CD8-positive, alpha-beta memory T cell (primary cell): ENCODE data around the gene NEK10. TPM values are rescaled to one million over a fixed set of nuclear protein-coding genes. Genes with fewer than 3 reads are reported as not detected.
"Not testable (repeated sequence)": the region's sequence is repeated elsewhere in the genome, so short reads cannot be mapped to it uniquely, and the experiment has no call there.

Source experiments
- CTCF ChIA-PET: fragments of 350-600 bp; sonication (Branson Sonifier 250); formaldehyde crosslinking; loops from one replicate; lab custom pipeline; 2021; ENCODE audit warnings: antibody characterized with exemption; lab: Charles Lee
- POLR2A ChIA-PET: fragments of 350-600 bp; sonication (Branson Sonifier 250); formaldehyde crosslinking; loops from one replicate; lab custom pipeline; 2021; ENCODE audit warnings: antibody characterized with exemption; lab: Charles Lee
- DNase-seq, 5 donors: peaks; one replicate each; pipeline versions ENCODE4 v3.0.0 to v3.0.0-alpha.2; 2020 to 2022; ENCODE audit warnings: mixed read lengths in 1 of 5
- H3K27ac ChIP-seq: one replicate; pipeline ENCODE4 v1.7.0; 2013; ENCODE audit warnings: low read depth, mild to moderate bottlenecking, low read length, moderate library complexity
- H3K27me3 ChIP-seq: 2 replicates; pipeline ENCODE4 v1.7.0; 2013; ENCODE audit warnings: low read length, mild to moderate bottlenecking; ENCODE audit not compliant: insufficient read depth, poor library complexity, severe bottlenecking
- H3K36me3 ChIP-seq: 2 replicates; pipeline ENCODE4 v1.7.0; 2013; ENCODE audit warnings: mild to moderate bottlenecking, low read length, moderate library complexity; ENCODE audit not compliant: insufficient read depth
- H3K4me1 ChIP-seq: 2 replicates; pipeline ENCODE4 v1.7.0; 2013; ENCODE audit warnings: mild to moderate bottlenecking, low read length, moderate library complexity; ENCODE audit not compliant: insufficient read depth
- H3K4me3 ChIP-seq: 2 replicates; pipeline ENCODE4 v1.7.0; 2013; ENCODE audit warnings: mild to moderate bottlenecking, low read length
- H3K9me3 ChIP-seq: 2 replicates; pipeline ENCODE4 v1.7.0; 2013; ENCODE audit warnings: mild to moderate bottlenecking, low read length
- H3K27ac Mint-ChIP-seq, 8 donors: one replicate each; pipeline ENCODE4 v1.8.0; 2020 to 2021; ENCODE audit warnings: mixed read lengths in 8 of 8, mild to moderate bottlenecking in 6 of 8, inconsistent platforms in 3 of 8, moderate library complexity in 3 of 8
- H3K27me3 Mint-ChIP-seq, 2 donors: one replicate each; pipeline ENCODE4 v1.8.0; 2020 to 2021; ENCODE audit warnings: mixed read lengths in 2 of 2, mild to moderate bottlenecking in 1 of 2, moderate library complexity in 1 of 2
- H3K36me3 Mint-ChIP-seq, 3 donors: one replicate each; pipeline ENCODE4 v1.8.0; 2020 to 2021; ENCODE audit warnings: mixed read lengths in 3 of 3, inconsistent platforms in 1 of 3, mild to moderate bottlenecking in 1 of 3
- H3K4me1 Mint-ChIP-seq, 3 donors: one replicate each; pipeline ENCODE4 v1.8.0; 2020 to 2021; ENCODE audit warnings: mixed read lengths in 3 of 3, inconsistent platforms in 1 of 3, mild to moderate bottlenecking in 1 of 3
- H3K4me3 Mint-ChIP-seq, 7 donors: one replicate each; pipeline ENCODE4 v1.8.0; 2020 to 2021; ENCODE audit warnings: mixed read lengths in 7 of 7, mild to moderate bottlenecking in 6 of 7, moderate library complexity in 4 of 7, inconsistent platforms in 2 of 7
- H3K9me3 Mint-ChIP-seq, 5 donors: one replicate each; pipeline ENCODE4 v1.8.0; 2020 to 2022; ENCODE audit warnings: mixed read lengths in 5 of 5, mild to moderate bottlenecking in 3 of 5, moderate library complexity in 2 of 5, inconsistent platforms in 1 of 5
- polyA plus RNA-seq: library from polyadenylated mRNA; unstranded; fragments of 300-500 nt; fragmentation: Illumina TruSeq; gene quantifications from one replicate; pipeline ENCODE4 v1.2.3, GENCODE V29; 2021
- total RNA-seq, 2 experiments: library from RNA; stranded (reverse); gene quantifications; one replicate each; pipeline ENCODE4 v1.2.3, GENCODE V29; 2021

The NEK10 gene, protein sequence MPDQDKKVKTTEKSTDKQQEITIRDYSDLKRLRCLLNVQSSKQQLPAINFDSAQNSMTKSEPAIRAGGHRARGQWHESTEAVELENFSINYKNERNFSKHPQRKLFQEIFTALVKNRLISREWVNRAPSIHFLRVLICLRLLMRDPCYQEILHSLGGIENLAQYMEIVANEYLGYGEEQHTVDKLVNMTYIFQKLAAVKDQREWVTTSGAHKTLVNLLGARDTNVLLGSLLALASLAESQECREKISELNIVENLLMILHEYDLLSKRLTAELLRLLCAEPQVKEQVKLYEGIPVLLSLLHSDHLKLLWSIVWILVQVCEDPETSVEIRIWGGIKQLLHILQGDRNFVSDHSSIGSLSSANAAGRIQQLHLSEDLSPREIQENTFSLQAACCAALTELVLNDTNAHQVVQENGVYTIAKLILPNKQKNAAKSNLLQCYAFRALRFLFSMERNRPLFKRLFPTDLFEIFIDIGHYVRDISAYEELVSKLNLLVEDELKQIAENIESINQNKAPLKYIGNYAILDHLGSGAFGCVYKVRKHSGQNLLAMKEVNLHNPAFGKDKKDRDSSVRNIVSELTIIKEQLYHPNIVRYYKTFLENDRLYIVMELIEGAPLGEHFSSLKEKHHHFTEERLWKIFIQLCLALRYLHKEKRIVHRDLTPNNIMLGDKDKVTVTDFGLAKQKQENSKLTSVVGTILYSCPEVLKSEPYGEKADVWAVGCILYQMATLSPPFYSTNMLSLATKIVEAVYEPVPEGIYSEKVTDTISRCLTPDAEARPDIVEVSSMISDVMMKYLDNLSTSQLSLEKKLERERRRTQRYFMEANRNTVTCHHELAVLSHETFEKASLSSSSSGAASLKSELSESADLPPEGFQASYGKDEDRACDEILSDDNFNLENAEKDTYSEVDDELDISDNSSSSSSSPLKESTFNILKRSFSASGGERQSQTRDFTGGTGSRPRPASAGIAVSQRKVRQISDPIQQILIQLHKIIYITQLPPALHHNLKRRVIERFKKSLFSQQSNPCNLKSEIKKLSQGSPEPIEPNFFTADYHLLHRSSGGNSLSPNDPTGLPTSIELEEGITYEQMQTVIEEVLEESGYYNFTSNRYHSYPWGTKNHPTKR
- total RNA-seq (under 1 TPM; 0.24 to 0.42 TPM), polyA plus RNA-seq (0.07 TPM)

DNA sequence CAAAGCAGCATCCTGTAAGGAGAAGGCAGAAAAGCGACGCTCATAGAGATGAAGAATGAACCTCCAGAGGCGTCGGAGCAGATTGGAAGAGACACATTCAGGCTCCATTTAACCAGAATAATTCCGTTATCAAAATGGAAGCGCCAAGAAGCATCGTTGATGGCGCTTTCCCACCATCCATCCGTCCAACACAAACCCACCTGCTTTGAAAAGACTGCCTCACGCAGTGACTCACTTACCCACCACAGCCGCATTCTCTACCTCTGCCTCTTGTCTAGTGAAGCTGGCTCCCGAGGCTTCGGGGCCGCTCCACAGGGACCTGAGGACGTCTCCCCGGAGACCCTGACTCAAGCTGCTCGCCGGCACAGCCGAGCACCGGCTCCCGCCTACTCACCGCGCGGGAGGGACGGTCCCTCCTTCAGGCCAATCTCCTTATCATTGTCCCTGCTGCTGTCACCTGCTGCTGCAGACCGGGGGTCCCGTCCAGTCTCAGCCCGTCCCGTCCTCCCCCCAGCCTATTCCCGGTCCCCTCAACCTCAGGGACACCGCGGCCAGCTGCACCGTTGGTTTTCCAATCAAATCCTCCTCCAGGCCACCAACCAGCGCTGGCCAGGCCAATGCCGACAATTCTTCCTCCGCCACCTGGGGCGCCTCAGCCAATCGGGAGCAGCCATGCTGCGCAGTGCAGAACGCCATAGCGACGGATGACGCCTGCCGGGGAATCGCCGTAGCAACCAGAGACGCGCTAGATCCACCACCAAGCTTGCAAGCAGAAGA is at the start of gene NEK10:
TSS of gene NEK10 (minus strand) at position 553 of the 777 bp plus-strand sequence. CDS start 16,501 bp downstream, outside the sequence.
- peaks cover 16 to 19% (median 18%) of the 10 kb centered on the region in 3 donors for H3K4me1 Mint-ChIP-seq
- peak within 1 kb of the TSS; percentile 82 to 94 (median 93) for H3K4me3 Mint-ChIP-seq
- H3K27ac Mint-ChIP-seq = peak within 1 kb of the TSS; percentile 61 to 94 (median 83)

DNA sequence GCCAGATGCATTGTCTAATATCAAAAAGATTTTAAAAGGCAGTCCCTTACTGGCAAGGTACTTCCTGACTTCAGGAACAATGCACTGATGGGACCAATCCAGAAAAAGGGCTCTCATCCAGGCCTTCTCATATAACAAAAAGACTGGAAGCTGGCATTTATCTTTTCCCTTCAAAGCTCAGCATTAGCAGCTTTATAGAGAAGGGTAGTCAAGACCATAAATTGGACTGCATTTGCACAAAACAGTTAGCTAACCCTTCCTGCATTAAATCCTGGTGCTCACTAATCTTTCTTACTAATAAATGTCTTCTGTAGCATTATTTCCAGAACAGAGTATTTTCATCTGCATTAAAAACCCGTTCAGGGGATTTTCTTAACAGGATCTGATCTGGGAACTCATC is 46.0 kb upstream of the NEK10 start:
- no peak overlapping the region for H3K27ac ChIP-seq
- H3K4me3 ChIP-seq = no peak overlapping the region
- H3K27me3 ChIP-seq = no peaks in the 10 kb centered on the region
- Mint-ChIP-seq H3K27ac (peak overlapping the region in 1 of 8 donors; percentile 76), H3K4me3 (no peak overlapping the region), H3K27me3 (no peaks in the 10 kb centered on the region), H3K9me3 (no peaks in the 10 kb centered on the region), H3K36me3 (peaks cover 18 to 77% (median 23%) of the 10 kb centered on the region in 3 donors), H3K4me1 (peaks cover 2 to 32% (median 30%) of the 10 kb centered on the region in 3 donors)
- no peaks in the 10 kb centered on the region for H3K9me3 ChIP-seq
- peaks cover 3% of the 10 kb centered on the region for H3K36me3 ChIP-seq
- CTCF ChIA-PET = no interaction called here
- H3K4me1 ChIP-seq = no peaks in the 10 kb centered on the region
- POLR2A ChIA-PET = no interaction called here
- DNase-seq = no peak

More for the DNA sequence above, at the start of gene NEK10:
- Histone ChIP-seq H3K4me3 (peak within 1 kb of the TSS; percentile 97), H3K27me3 (no peaks in the 10 kb centered on the region), H3K36me3 (no peaks in the 10 kb centered on the region), H3K4me1 (peaks cover 7% of the 10 kb centered on the region), H3K27ac (peak within 1 kb of the TSS; percentile 15), H3K9me3 (no peaks in the 10 kb centered on the region)
- ChIA-PET POLR2A (interaction anchor here (0.6 to 1.2 kb wide), 4 partner anchors 115 to 980 kb away, joined by 3 to 5 read pairs (median 3); partner anchors contain the start of genes AZI2, SLC4A7 and ZCWPW2), CTCF (interaction anchor here (0.8 to 2.1 kb wide), 7 partner anchors 11 to 313 kb away, joined by 3 to 6 read pairs (median 3); partner anchors contain the start of gene SLC4A7)
- H3K27me3 Mint-ChIP-seq = no peaks in the 10 kb centered on the region
- DNase-seq = peak; percentile 88 to 95 (median 89)
- H3K36me3 Mint-ChIP-seq = peaks cover 0 to 5% (median 2%) of the 10 kb centered on the region in 3 donors
- no peaks in the 10 kb centered on the region for H3K9me3 Mint-ChIP-seq

GRCh38 chr3:27392950-27393679 is 23.9 kb upstream of the NEK10 start:
- no peaks in the 10 kb centered on the region for H3K9me3 ChIP-seq
- DNase-seq = no peak
- peaks cover 5 to 75% (median 29%) of the 10 kb centered on the region in 3 donors for H3K36me3 Mint-ChIP-seq
- H3K27me3 ChIP-seq = no peaks in the 10 kb centered on the region
- no peaks in the 10 kb centered on the region for H3K27me3 Mint-ChIP-seq
- POLR2A ChIA-PET = no interaction called here
- peaks cover 8% of the 10 kb centered on the region for H3K36me3 ChIP-seq
- CTCF ChIA-PET = no interaction called here
- no peaks in the 10 kb centered on the region for H3K9me3 Mint-ChIP-seq
- H3K27ac Mint-ChIP-seq = peak overlapping the region in 1 of 8 donors; percentile 60
- no peaks in the 10 kb centered on the region for H3K4me1 ChIP-seq
- no peak overlapping the region for H3K27ac ChIP-seq
- no peak overlapping the region for H3K4me3 ChIP-seq
- H3K4me3 Mint-ChIP-seq = no peak overlapping the region
- H3K4me1 Mint-ChIP-seq = peaks cover 4 to 5% (median 5%) of the 10 kb centered on the region in 3 donors

GRCh38 chr3:27392414-27392813 is 23.2 kb upstream of the NEK10 start:
- CTCF ChIA-PET, POLR2A ChIA-PET, H3K4me3 Mint-ChIP-seq, H3K27ac ChIP-seq, H3K4me3 ChIP-seq, H3K4me1 ChIP-seq, H3K27me3 ChIP-seq, H3K36me3 ChIP-seq, H3K4me1 Mint-ChIP-seq, H3K27me3 Mint-ChIP-seq, H3K9me3 ChIP-seq, H3K9me3 Mint-ChIP-seq, DNase-seq: not testable (repeated sequence)
- Mint-ChIP-seq H3K27ac (peak overlapping the region in 3 of 8 donors; percentile 11 to 80 (median 34)), H3K36me3 (peaks cover 5 to 72% (median 28%) of the 10 kb centered on the region in 3 donors)

GRCh38 chr3:27391796-27392195 is 22.6 kb upstream of the NEK10 start:
- ChIA-PET CTCF (no interaction called here), POLR2A (no interaction called here)
- Histone ChIP-seq H3K4me3 (no peak overlapping the region), H3K36me3 (peaks cover 5% of the 10 kb centered on the region), H3K27ac (no peak overlapping the region), H3K27me3 (no peaks in the 10 kb centered on the region), H3K9me3 (no peaks in the 10 kb centered on the region), H3K4me1 (no peaks in the 10 kb centered on the region)
- Mint-ChIP-seq H3K9me3 (no peaks in the 10 kb centered on the region), H3K4me3 (no peak overlapping the region), H3K4me1 (peaks cover 4 to 7% (median 5%) of the 10 kb centered on the region in 3 donors), H3K36me3 (peaks cover 5 to 71% (median 26%) of the 10 kb centered on the region in 3 donors), H3K27ac (peak overlapping the region in 4 of 8 donors; percentile 12 to 64 (median 26)), H3K27me3 (no peaks in the 10 kb centered on the region)
- DNase-seq = no peak

GRCh38 chr3:27387625-27388024 is 18.4 kb upstream of the NEK10 start:
- CTCF ChIA-PET = no interaction called here
- Histone ChIP-seq H3K27ac (no peak overlapping the region), H3K4me3 (no peak overlapping the region), H3K27me3 (no peaks in the 10 kb centered on the region), H3K4me1 (no peaks in the 10 kb centered on the region), H3K9me3 (no peaks in the 10 kb centered on the region), H3K36me3 (peaks cover 7% of the 10 kb centered on the region)
- H3K27me3 Mint-ChIP-seq = no peaks in the 10 kb centered on the region
- POLR2A ChIA-PET = no interaction called here
- H3K4me1 Mint-ChIP-seq = peaks cover 5 to 11% (median 8%) of the 10 kb centered on the region in 3 donors
- no peaks in the 10 kb centered on the region for H3K9me3 Mint-ChIP-seq
- H3K36me3 Mint-ChIP-seq = peaks cover 9 to 76% (median 33%) of the 10 kb centered on the region in 3 donors
- no peak overlapping the region for H3K4me3 Mint-ChIP-seq
- peak overlapping the region in 5 of 8 donors; percentile 2 to 65 (median 22) for H3K27ac Mint-ChIP-seq
- no peak for DNase-seq
